NB4 (cell line): ENCODE data around the gene STK24.

Source experiments
- DNase-seq: peaks from one replicate; pipeline ENCODE4 v3.0.0; 2010; ENCODE audit warnings: low read depth
- H3K4me3 ChIP-seq: one replicate; pipeline ENCODE4 v1.5.1; 2011; ENCODE audit warnings: mild to moderate bottlenecking, low read depth, low read length, moderate library complexity
- MYC ChIP-seq: IDR thresholded peaks from 2 replicates; pipeline ENCODE4 v1.6.1; 2011; ENCODE audit warnings: low read depth, low read length
- POLR2A ChIP-seq: IDR thresholded peaks from 2 replicates; pipeline ENCODE4 v1.6.1; 2011; ENCODE audit warnings: mild to moderate bottlenecking; ENCODE audit not compliant: insufficient read length; ENCODE audit errors: extremely low read depth
- TF ChIP-seq, protein P1 (sequence below): IDR thresholded peaks from 2 replicates; pipeline ENCODE4 v1.6.1; 2011; ENCODE audit warnings: low read depth, low read length
- TF ChIP-seq, protein P2 (sequence below): IDR thresholded peaks from one replicate; pipeline ENCODE4 v1.5.1; 2012; ENCODE audit warnings: low read depth, low read length

STK24 gene

DNA sequence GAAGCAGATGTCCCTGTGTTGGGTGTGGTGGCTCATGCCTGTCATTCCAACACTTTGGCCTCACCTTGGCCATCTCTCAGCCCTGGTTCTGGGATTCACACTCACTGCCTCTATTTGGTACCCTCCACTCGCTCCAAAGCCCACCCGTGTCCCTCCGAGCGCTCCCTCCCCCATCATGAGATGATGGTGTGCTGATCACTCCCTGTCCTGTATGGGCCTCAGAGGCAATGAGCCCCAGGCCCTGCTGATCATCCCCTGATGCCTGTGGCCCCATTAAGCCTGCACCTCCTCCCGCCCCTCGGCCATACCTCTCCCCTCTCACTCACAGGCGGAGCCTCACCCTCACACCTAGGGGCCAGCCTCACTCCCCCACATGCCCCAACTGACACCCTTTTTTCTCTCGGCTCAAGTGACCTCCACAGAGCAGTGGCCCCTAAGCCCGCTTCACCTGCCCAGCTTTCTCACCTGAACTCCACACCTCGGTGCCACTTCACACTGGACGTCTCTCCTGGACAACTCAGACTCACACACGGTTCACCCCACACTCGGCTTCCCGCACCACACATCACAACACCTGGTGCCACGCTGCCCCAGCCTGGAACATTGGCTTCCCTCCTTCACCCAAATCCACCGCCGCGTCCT, 114.5 kb downstream of the STK24 start:
- DNase-seq, result no peak
- TF ChIP-seq, protein P1, sequence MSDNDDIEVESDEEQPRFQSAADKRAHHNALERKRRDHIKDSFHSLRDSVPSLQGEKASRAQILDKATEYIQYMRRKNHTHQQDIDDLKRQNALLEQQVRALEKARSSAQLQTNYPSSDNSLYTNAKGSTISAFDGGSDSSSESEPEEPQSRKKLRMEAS, result no peak
- TF ChIP-seq POLR2A (no peak), MYC (no peak)
- TF ChIP-seq, protein P2, sequence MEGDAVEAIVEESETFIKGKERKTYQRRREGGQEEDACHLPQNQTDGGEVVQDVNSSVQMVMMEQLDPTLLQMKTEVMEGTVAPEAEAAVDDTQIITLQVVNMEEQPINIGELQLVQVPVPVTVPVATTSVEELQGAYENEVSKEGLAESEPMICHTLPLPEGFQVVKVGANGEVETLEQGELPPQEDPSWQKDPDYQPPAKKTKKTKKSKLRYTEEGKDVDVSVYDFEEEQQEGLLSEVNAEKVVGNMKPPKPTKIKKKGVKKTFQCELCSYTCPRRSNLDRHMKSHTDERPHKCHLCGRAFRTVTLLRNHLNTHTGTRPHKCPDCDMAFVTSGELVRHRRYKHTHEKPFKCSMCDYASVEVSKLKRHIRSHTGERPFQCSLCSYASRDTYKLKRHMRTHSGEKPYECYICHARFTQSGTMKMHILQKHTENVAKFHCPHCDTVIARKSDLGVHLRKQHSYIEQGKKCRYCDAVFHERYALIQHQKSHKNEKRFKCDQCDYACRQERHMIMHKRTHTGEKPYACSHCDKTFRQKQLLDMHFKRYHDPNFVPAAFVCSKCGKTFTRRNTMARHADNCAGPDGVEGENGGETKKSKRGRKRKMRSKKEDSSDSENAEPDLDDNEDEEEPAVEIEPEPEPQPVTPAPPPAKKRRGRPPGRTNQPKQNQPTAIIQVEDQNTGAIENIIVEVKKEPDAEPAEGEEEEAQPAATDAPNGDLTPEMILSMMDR, result no peak
- H3K4me3 ChIP-seq, result no peak overlapping the region

DNA sequence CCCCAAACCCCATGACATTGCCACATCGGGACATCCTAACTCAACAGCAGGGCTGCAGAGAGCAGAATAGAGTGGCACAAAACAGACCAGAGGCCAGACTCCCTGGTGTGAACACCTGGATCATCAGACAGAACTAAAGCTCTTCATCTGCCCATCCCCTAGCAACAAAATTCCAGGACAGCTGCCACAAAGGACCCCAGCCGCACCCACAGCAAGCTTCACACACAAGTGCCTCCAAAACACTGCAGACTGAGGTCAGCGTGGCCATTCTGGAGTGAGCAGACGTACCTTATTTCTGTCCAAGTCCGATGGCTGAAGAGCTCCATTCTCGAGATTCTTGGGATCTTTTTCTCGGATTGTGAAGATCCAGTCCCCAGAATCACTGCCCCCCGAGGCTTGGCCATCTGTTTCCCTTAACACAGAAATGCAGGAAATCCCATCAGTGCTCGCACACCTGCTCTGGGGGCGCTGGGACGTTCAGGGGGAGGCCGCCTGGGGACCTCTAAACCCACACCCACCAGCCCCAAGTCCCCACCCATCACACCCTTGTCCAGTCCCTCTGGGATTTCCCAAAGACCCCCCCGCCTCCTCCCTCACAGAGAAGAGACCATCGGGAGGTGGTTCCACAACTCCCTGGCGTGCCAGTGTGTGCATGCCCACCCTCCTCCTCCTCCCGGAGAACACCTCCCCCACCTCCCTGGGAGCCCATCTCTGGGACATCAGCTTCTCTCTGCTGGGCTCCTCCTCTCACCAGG, 115.2 kb downstream of the STK24 start:
- TF ChIP-seq MYC (no peak), POLR2A (no peak)
- TF ChIP-seq, protein P1, result no peak
- TF ChIP-seq, protein P2, result no peak
- no peak for DNase-seq
- H3K4me3 ChIP-seq, result no peak overlapping the region

DNA sequence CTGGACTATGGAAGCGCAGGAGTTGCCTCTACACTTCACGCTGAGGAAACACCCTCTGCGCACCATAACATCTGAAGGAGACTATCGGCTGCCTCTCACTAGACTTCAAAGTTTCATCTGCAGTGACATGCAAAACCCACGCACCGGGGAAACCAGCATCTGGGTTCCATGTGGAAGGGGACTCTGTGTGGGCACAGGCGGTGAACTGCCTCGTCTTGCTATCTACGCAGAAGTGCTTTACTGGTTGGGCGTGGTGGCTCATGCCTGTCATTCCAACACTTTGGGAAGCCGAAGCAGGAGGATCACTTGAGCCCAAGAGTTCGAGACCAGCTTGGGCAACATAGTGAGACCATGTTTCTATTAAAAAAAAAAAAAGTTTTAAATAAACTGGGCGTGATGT, 116.4 kb downstream of the STK24 start:
- no peak overlapping the region for H3K4me3 ChIP-seq
- no peak for DNase-seq
- TF ChIP-seq MYC, result no peak
- no peak for TF ChIP-seq POLR2A

DNA sequence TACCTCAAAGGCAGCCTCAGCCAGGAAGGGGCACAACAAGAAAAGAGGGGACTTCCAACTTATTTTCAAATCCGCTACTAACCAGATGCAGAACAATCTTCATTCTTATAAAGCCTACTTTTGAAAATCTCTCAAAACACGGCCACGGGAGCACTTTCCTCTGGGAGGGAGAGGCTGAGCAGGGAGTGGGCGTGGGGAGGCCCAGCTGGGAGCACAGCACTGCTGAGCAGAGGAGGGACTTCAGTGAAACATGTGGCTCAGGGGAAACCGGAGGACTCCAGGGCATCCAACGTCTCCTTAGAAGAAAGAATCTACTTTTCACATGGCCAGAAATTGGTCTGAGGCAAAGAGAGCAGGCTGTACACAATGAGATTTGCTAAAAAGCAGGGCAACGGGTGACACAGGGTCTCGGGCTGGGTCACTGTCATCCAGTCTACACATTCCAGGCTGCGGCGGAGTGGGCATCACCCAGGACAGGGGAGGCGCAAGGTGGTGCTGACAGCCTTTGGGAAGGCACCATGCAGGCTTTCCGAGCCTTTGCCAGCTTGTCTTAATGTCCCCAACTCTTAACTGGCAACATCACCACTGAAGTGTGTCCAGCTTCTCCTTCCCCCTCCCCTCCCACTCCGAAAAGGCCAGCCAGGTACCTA, 117.1 kb downstream of the STK24 start:
- no peak for TF ChIP-seq POLR2A
- TF ChIP-seq, protein P1, result no peak
- no peak for TF ChIP-seq MYC
- TF ChIP-seq, protein P2, result no peak
- no peak for DNase-seq
- no peak overlapping the region for H3K4me3 ChIP-seq

DNA sequence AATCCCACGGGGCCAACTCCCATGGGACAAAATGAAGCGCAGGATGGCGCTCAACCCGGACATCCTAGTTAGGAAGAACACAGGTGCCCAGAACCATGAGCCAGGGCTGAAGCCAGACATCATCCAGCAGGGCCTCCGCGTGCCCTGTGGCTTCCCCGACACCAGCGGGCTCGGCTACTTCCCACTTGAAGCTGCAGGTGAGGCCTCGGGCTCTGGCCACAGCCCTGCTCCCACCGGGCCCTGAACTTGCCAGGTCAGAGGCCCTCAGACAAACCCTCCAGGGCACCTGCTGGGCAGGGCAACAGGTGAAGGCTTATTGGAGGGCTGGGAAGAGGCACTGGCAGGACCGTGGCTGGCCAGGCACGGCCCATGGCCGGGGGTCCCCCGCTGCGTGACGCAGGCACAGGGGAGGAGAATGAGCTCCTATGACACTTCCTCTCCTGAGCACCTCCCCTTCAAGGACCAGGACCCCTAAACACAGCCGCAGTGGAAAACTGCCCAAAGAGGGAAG, 117.7 kb downstream of the STK24 start:
- TF ChIP-seq, protein P2, result no peak
- TF ChIP-seq, protein P1, result no peak
- TF ChIP-seq POLR2A, result no peak
- no peak for TF ChIP-seq MYC
- H3K4me3 ChIP-seq, result no peak overlapping the region
- no peak for DNase-seq

DNA sequence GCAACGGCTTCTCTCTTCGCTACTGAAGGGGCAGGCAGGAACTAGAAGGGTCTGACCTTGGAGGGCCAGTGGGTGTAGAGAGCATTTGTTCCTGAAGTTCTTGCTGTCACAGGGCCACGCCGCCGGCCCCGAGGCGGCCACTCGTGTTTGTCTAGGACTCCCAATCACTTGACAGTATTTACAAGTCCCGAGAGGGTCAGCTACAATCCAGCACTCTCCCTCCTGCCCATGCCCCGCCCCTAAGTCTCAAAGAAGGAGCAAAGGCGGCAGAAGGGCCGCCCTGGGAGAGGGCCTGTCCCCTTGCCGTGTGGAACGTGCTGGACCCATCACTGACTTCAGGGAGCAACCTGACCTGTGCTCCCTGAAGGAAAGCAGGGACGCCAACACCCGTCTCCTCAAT, 118.5 kb downstream of the STK24 start:
- DNase-seq, result no peak
- H3K4me3 ChIP-seq, result no peak overlapping the region
- TF ChIP-seq, protein P1, result no peak
- TF ChIP-seq MYC (no peak), POLR2A (no peak)
- TF ChIP-seq, protein P2, result no peak
